PC-3 (cell line): ENCODE data around the gene ZNF593OS.

ENCODE experiments used
- CTCF ChIP-seq: fragments of 300-600 bp; sonication (generic); conservative IDR thresholded peaks from 2 replicates; pipeline ENCODE4 v1.5.1; 2017; ENCODE audit warnings: antibody characterized with exemption, low read depth, mild to moderate bottlenecking, low read length
- EZH2 ChIP-seq: fragments of 300-600 bp; sonication (generic); IDR thresholded peaks from one replicate; pipeline ENCODE4 v1.6.1; 2017; ENCODE audit warnings: antibody characterized with exemption, mild to moderate bottlenecking, low read length; ENCODE audit not compliant: unreplicated experiment
- EZH2phosphoT487 ChIP-seq: fragments of 300-600 bp; sonication (generic); IDR thresholded peaks from 2 replicates; pipeline ENCODE4 v1.6.1; 2018; ENCODE audit warnings: mild to moderate bottlenecking, antibody characterized with exemption, low read length, borderline replicate concordance

- TF ChIP-seq CTCF (no peak), EZH2 (no peak), EZH2phosphoT487 (no peak)
Observed at GRCh38 chr1:26162220-26162709, 9.4 kb downstream of the ZNF593OS start.
